HepG2 (cell line): ENCODE measurements around the gene LIMS2. TPM values are rescaled to one million over a fixed set of nuclear protein-coding genes. Genes with fewer than 3 reads are reported as not detected.

Experiments
- ATAC-seq: fragments of 200-7000 bp; cut with Tn5 transposase; 3 replicates; pipeline ENCODE4 v1.9.1; 2020; ENCODE audit warnings: mild to moderate bottlenecking, moderate library complexity
- BruUV-seq: library from RNA; stranded (reverse); fragments of 400-500 nt; replicated peaks from 2 replicates; lab custom pipeline; 2021; lab: Mats Ljungman, UMichigan
- CTCF ChIA-PET: fragments of 300-600 bp; formaldehyde crosslinking; extraction: SDS; loops from one replicate; lab custom pipeline; 2021; ENCODE audit warnings: low total read pairs, inconsistent platforms, low intra/inter-chr PET ratio; lab: Yijun Ruan, JAX
- POLR2A ChIA-PET: fragments of 350-600 bp; sonication (Branson Sonifier 250); formaldehyde crosslinking; loops from one replicate; lab custom pipeline; 2020; ENCODE audit warnings: antibody characterized with exemption, inconsistent platforms; lab: Yijun Ruan, JAX
- DNase-seq: peaks from one replicate; pipeline ENCODE4 v3.0.0-alpha.2; 2015; ENCODE audit warnings: low spot score
- FAIRE-seq: peaks from 3 replicates; lab custom pipeline; 2011; peaks lifted over from hg19 to GRCh38; lab: Jason Lieb, UNC
- H2AFZ ChIP-seq: one replicate; pipeline ENCODE4 v1.6.1; 2011; ENCODE audit warnings: low read length, inconsistent platforms
- H3K27ac ChIP-seq: fragments of 300-600 bp; 3 replicates; pipeline ENCODE4 v1.8.0; 2011; ENCODE audit warnings: mixed run types, mild to moderate bottlenecking, mixed read lengths, low read length, inconsistent platforms; ENCODE audit not compliant: insufficient read depth; ENCODE audit errors: extremely low read length
- H3K27me3 ChIP-seq, 2 experiments: fragments of 200-600 bp in 1 of 2; 2 replicates in 1 of 2; 3 replicates in 1 of 2; pipeline versions ENCODE4 v1.6.0 to v1.8.0; 2011; ENCODE audit warnings: low read length in 2 of 2, mild to moderate bottlenecking in 2 of 2, moderate library complexity in 2 of 2, inconsistent platforms in 1 of 2; ENCODE audit not compliant: insufficient read depth in 2 of 2, control insufficient read depth in 1 of 2
- H3K36me3 ChIP-seq, 2 experiments: fragments of 200-600 bp in 1 of 2; replicated peaks in 1 of 2; 2 replicates in 1 of 2; 3 replicates in 1 of 2; pipeline versions ENCODE4 v1.5.1 to v1.8.0; 2011; ENCODE audit warnings: low read length in 2 of 2, inconsistent platforms in 1 of 2; ENCODE audit not compliant: insufficient read depth in 2 of 2, control insufficient read depth in 1 of 2
- H3K4me1 ChIP-seq: 2 replicates; pipeline ENCODE4 v1.5.1; 2012; ENCODE audit warnings: low read length, inconsistent platforms; ENCODE audit not compliant: insufficient read depth
- H3K4me2 ChIP-seq: 2 replicates; pipeline ENCODE4 v1.6.0; 2011; ENCODE audit warnings: low read depth, low read length, inconsistent platforms
- H3K4me3 ChIP-seq, 3 experiments: fragments of 200-600 bp in 1 of 3; sonication (generic), shearing (Covaris generic) in 1 of 3; replicated peaks in 1 of 3; 2 replicates each; pipeline ENCODE4 v1.5.1; 2011 to 2016; ENCODE audit warnings: low read length in 3 of 3, inconsistent platforms in 2 of 3, low read depth in 2 of 3, mild to moderate bottlenecking in 2 of 3, control low read depth in 1 of 3, mixed read lengths in 1 of 3; ENCODE audit not compliant: insufficient read depth in 1 of 3
- H3K79me2 ChIP-seq: one replicate; pipeline ENCODE4 v1.6.1; 2011; ENCODE audit warnings: low read length, inconsistent platforms; ENCODE audit not compliant: insufficient read depth
- H3K9ac ChIP-seq: 2 replicates; pipeline ENCODE4 v1.6.0; 2011; ENCODE audit warnings: mild to moderate bottlenecking, low read depth, low read length, inconsistent platforms; ENCODE audit not compliant: insufficient read depth
- H3K9me3 ChIP-seq: 2 replicates; pipeline ENCODE4 v1.5.1; 2012; ENCODE audit warnings: mild to moderate bottlenecking, low read length
- H4K20me1 ChIP-seq: 2 replicates; pipeline ENCODE4 v1.6.0; 2011; ENCODE audit warnings: inconsistent platforms, mild to moderate bottlenecking, low read length, moderate library complexity; ENCODE audit not compliant: insufficient read depth
- ARID2 ChIP-seq: sonication (generic); formaldehyde crosslinking; IDR thresholded peaks from 2 replicates; pipeline ENCODE4 v1.8.1; 2022; ENCODE audit warnings: mild to moderate bottlenecking, missing genetic modification reagents, borderline replicate concordance
- ERF ChIP-seq: IDR thresholded peaks from 2 replicates; pipeline ENCODE4 v1.6.1; 2018; ENCODE audit warnings: missing biosample characterization, missing genetic modification reagents
- NKX3-1 ChIP-seq: sonication (generic); formaldehyde crosslinking; IDR thresholded peaks from 2 replicates; pipeline ENCODE4 v1.5.0; 2020; ENCODE audit warnings: missing genetic modification reagents
- NR0B2 ChIP-seq: sonication (generic); formaldehyde crosslinking; IDR thresholded peaks from 2 replicates; pipeline ENCODE4 v1.4.0; 2020; ENCODE audit warnings: mild to moderate bottlenecking, missing genetic modification reagents
- RAD51 ChIP-seq: fragments of 450-650 bp; IDR thresholded peaks from 2 replicates; pipeline ENCODE4 v1.6.1; 2016; ENCODE audit warnings: borderline replicate concordance
- SYNCRIP ChIP-seq: fragments of 200-400 bp; formaldehyde crosslinking; IDR thresholded peaks from 2 replicates; pipeline ENCODE4 v1.6.1; 2018; ENCODE audit warnings: mild to moderate bottlenecking, low read depth, low read length; ENCODE audit not compliant: insufficient read depth
- TBX2 ChIP-seq: sonication (generic); formaldehyde crosslinking; IDR thresholded peaks from 2 replicates; pipeline ENCODE4 v1.5.0; 2020; ENCODE audit warnings: missing genetic modification reagents, mild to moderate bottlenecking, borderline replicate concordance
- TEAD2 ChIP-seq: sonication (generic); formaldehyde crosslinking; IDR thresholded peaks from 2 replicates; pipeline ENCODE4 v1.9.0; 2021; ENCODE audit warnings: missing genetic modification reagents
- THAP11 ChIP-seq: IDR thresholded peaks from 2 replicates; pipeline ENCODE4 v1.6.1; 2016; ENCODE audit warnings: missing biosample characterization, missing genetic modification reagents
- ZNF281 ChIP-seq: sonication (generic); formaldehyde crosslinking; IDR thresholded peaks from 2 replicates; pipeline ENCODE4 v1.4.0; 2020; ENCODE audit warnings: missing genetic modification reagents, borderline replicate concordance
- ZNF644 ChIP-seq: IDR thresholded peaks from 2 replicates; pipeline ENCODE4 v1.6.1; 2016; ENCODE audit warnings: low read depth
- ZNF766 ChIP-seq: sonication (generic); formaldehyde crosslinking; IDR thresholded peaks from 2 replicates; pipeline ENCODE4 v1.5.0; 2020; ENCODE audit warnings: missing genetic modification reagents, borderline replicate concordance
- ZNF775 ChIP-seq: sonication (generic); formaldehyde crosslinking; IDR thresholded peaks from 2 replicates; pipeline ENCODE4 v1.4.0; 2020; ENCODE audit warnings: missing genetic modification reagents, mild to moderate bottlenecking, moderate library complexity, borderline replicate concordance
- ZSCAN12 ChIP-seq: sonication (generic); formaldehyde crosslinking; IDR thresholded peaks from 2 replicates; pipeline ENCODE4 v1.9.0; 2021; ENCODE audit warnings: mild to moderate bottlenecking, missing genetic modification reagents
- WGBS: methylation state at CpG from one replicate; pipeline ENCODE4 v1.1.6; 2017; ENCODE audit warnings: low lambda C conversion rate; 5-methylcytosine and 5-hydroxymethylcytosine counted together
- in situ Hi-C: cut with HindIII; loops from 2 replicates; pipeline ENCODE4 v1.10.0; 2017; ENCODE audit warnings: low pct_unique_long_range_greater_than_20kb; ENCODE audit not compliant: extremely low pct_ligation_motif_present
- intact Hi-C: fragments of 100-400 bp; cut with micrococcal nuclease; formaldehyde crosslinking; loops from one replicate; pipeline ENCODE4 v1.10.0; 2022; ENCODE audit not compliant: unreplicated experiment
- polyA plus RNA-seq, 8 experiments: library from polyadenylated mRNA; depleted of rRNA in 3 of 8; stranded (reverse) in 7 of 8; unstranded in 1 of 8; fragments of >200 nt; fragmentation: Illumina TruSeq in 4 of 8; extraction: Trizol in 4 of 8; gene quantifications; 2 replicates each; pipeline versions ENCODE4 v1.2.1 to v1.2.3, GENCODE V29; 2011 to 2016; ENCODE audit warnings: low read depth in 4 of 8, missing spikeins in 1 of 8, mixed read lengths in 1 of 8; ENCODE audit not compliant: insufficient read depth in 1 of 8
- total RNA-seq, 5 experiments: library from RNA; depleted of rRNA; stranded (reverse); fragments of >200 nt; fragmentation: Illumina TruSeq; extraction: Trizol; gene quantifications; 2 replicates each; pipeline ENCODE4 v1.2.3, GENCODE V29; 2016; ENCODE audit warnings: low read depth in 1 of 5
- TF ChIP-seq, protein P1 (sequence below): sonication (generic); formaldehyde crosslinking; IDR thresholded peaks from 2 replicates; pipeline ENCODE4 v1.4.0; 2020; ENCODE audit warnings: missing genetic modification reagents, borderline replicate concordance
- TF ChIP-seq, protein P2 (sequence below): sonication (generic); formaldehyde crosslinking; IDR thresholded peaks from 2 replicates; pipeline ENCODE4 v1.4.0; 2020; ENCODE audit warnings: mild to moderate bottlenecking, missing genetic modification reagents

Gene LIMS2
- total and polyA plus RNA-seq, 2 of the 13 experiments (the other 11 are each of a cell fraction or from before 2014, with no cell fraction given) = 1.0 to 1.9 TPM

DNA sequence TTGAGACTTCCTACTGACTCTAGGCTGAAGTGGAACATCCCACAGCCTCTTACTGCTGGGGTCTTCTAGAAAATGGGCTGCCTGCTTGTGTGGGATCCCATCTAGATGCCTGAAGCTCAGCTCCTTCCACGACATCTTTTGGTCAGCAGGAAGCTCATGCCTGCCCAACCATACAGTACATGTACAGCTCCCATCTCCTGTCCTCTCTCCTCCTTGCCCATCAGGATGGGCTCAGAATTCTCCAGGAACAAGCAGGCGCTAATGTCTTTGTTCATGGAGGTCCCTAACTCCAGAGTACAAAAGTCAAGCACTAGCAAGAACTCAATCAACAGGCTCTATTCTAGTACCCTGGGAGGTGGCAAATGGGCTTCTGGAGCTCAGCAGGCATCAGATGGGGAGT, 61.1 kb downstream of the LIMS2 start:
- no peaks in the 10 kb centered on the region for H3K9me3 ChIP-seq
- no peaks in the 10 kb centered on the region for H4K20me1 ChIP-seq
- FAIRE-seq (no peak), DNase-seq (no peak), ATAC-seq (no peak)
- POLR2A ChIA-PET = no interaction called here
- H3K4me2 ChIP-seq = no peak overlapping the region
- no peaks in the 10 kb centered on the region for H3K4me1 ChIP-seq
- no peak overlapping the region for H2AFZ ChIP-seq
- no TSS peak for BruUV-seq
- 5% methylated on average over 2 of the region's 2 CpGs for WGBS
- CTCF ChIA-PET = no interaction called here
- no peak for TF ChIP-seq ZNF775 (CRISPR knock-in tag)
- TF ChIP-seq ERF = no peak
- TF ChIP-seq, protein P1, sequence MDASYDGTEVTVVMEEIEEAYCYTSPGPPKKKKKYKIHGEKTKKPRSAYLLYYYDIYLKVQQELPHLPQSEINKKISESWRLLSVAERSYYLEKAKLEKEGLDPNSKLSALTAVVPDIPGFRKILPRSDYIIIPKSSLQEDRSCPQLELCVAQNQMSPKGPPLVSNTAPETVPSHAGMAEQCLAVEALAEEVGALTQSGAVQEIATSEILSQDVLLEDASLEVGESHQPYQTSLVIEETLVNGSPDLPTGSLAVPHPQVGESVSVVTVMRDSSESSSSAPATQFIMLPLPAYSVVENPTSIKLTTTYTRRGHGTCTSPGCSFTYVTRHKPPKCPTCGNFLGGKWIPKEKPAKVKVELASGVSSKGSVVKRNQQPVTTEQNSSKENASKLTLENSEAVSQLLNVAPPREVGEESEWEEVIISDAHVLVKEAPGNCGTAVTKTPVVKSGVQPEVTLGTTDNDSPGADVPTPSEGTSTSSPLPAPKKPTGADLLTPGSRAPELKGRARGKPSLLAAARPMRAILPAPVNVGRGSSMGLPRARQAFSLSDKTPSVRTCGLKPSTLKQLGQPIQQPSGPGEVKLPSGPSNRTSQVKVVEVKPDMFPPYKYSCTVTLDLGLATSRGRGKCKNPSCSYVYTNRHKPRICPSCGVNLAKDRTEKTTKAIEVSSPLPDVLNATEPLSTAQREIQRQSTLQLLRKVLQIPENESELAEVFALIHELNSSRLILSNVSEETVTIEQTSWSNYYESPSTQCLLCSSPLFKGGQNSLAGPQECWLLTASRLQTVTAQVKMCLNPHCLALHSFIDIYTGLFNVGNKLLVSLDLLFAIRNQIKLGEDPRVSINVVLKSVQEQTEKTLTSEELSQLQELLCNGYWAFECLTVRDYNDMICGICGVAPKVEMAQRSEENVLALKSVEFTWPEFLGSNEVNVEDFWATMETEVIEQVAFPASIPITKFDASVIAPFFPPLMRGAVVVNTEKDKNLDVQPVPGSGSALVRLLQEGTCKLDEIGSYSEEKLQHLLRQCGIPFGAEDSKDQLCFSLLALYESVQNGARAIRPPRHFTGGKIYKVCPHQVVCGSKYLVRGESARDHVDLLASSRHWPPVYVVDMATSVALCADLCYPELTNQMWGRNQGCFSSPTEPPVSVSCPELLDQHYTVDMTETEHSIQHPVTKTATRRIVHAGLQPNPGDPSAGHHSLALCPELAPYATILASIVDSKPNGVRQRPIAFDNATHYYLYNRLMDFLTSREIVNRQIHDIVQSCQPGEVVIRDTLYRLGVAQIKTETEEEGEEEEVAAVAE (CRISPR knock-in tag) = no peak
- no peak for TF ChIP-seq SYNCRIP
- no peak for TF ChIP-seq ZNF766
- no peak for TF ChIP-seq ZNF644 (CRISPR knock-in tag)
- TF ChIP-seq ARID2 = no peak
- TF ChIP-seq NKX3-1 = no peak
- no peak for TF ChIP-seq NR0B2 (CRISPR knock-in tag)
- TF ChIP-seq RAD51 = no peak
- TF ChIP-seq TEAD2 (CRISPR knock-in tag) = no peak
- TF ChIP-seq ZNF281 (CRISPR knock-in tag) = no peak
- TF ChIP-seq, protein P2, sequence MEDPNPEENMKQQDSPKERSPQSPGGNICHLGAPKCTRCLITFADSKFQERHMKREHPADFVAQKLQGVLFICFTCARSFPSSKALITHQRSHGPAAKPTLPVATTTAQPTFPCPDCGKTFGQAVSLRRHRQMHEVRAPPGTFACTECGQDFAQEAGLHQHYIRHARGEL = no peak
- TF ChIP-seq ZSCAN12 (CRISPR knock-in tag) = no peak
- no peak for TF ChIP-seq TBX2 (CRISPR knock-in tag)
- no peak for TF ChIP-seq THAP11 (CRISPR knock-in tag)
- no peaks in the 10 kb centered on the region for H3K79me2 ChIP-seq
- in situ Hi-C loops (no loop called here), intact Hi-C loops (no loop called here)
- H3K36me3 ChIP-seq = no peaks in the 10 kb centered on the region
- H3K27ac ChIP-seq = no peak overlapping the region
- no peak overlapping the region for H3K4me3 ChIP-seq
- H3K27me3 ChIP-seq = peaks cover 12 to 85% of the 10 kb centered on the region in 2 experiments
- no peak overlapping the region for H3K9ac ChIP-seq
